Stimulated activated CD4-positive, alpha-beta T cell treated with anti-CD3 and anti-CD28 coated beads, Interleukin-1b, Interleukin-23, amount 100 ng/mL, for 4 hours (primary cell): ENCODE measurements around the gene PGGHG.
"Not testable (repeated sequence)": the region's sequence is repeated elsewhere in the genome, so short reads cannot be mapped to it uniquely, and the experiment has no call there.

Experiments used
- DNase-seq, 2 donors: peaks; one replicate each; pipeline ENCODE4 v3.0.0-alpha.2; 2020; ENCODE audit warnings: low read depth in 2 of 2

The PGGHG gene

DNA sequence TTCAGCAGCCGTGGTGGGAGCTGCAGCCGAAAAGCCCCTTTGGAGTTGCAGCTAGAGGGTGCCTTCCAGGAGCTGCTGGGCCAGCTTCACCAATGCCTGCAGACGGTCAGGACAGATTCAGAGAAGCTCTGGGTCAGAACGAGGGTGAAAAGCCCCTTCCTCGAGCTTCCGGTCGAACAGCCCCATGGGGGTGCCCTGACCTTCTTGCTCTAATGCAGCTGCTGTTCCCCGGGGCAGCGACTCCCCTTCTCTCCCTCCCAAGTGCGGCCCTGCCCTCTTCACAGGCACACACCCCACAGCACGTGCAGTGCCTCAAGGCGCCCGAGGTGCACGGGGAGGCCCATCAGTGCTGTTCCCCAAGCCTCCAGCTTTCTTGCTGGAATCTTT is 41.4 kb downstream of the PGGHG start:
- no peak for DNase-seq

DNA sequence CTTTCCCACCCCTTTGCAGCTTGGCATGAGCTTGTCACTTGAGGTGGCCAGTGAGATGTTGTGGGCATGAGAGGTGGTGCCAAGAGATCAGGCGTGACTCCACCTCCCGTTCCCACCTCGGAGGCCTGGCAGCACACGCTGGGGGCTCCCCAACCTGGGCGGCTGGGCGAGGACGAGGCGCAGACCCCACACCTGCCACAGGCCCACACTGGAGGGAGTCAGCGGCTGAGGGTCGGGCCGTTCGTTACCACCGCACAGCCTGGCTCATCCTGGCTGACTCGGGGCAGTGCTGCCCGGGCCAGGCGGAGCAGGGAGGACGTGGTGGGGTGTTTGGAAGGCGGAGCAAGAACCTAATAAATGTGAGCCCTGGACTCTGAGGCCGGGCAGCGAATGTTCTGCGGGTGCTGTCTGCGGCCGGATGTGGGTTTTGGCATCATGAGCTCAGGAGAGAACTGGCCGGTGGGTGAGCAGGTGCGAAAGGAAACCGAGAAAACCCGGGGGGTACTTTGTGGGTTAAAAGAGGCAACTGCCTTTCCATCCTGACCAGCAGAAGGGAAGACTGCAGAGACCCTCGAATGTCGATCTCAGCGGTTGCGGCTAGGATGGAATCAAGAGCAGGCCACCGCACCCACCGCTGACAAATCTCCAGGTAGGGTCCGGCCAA is 41.9 kb downstream of the PGGHG start:
- DNase-seq, result no peak

DNA sequence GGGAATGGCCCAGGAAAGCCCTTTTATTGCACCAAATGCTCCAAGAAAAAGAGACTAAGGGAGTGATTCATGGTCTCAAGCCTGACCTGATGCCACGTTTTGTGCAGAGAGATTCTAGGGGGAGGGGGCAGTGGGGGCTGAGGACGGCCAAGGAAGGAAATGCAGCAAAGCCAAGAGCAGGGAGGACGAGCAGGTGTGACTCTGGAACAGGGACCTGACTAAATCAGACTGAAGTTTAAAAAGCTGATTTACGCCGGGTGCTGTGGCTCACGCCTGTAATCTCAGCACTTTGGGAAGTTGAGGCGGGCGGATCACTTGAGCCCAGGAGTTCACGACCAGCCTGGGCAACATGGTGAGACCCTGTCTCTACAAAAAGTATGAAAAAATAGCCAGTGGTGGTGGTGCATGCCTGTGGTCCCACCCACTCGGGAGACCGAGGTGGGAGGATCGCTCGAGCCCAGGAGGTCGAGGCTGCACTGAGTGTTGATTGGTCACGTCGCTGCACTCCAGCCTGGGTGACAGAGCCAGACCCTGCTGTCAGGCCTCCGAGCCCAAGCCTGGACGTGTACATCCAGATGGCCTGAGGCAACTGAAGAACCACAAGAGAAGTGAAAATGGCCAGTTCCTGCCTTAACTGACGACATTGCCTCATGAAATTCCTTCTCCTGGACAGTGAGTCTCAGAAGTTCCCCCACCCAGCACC is 42.6 kb downstream of the PGGHG start:
- DNase-seq, result no peak

DNA sequence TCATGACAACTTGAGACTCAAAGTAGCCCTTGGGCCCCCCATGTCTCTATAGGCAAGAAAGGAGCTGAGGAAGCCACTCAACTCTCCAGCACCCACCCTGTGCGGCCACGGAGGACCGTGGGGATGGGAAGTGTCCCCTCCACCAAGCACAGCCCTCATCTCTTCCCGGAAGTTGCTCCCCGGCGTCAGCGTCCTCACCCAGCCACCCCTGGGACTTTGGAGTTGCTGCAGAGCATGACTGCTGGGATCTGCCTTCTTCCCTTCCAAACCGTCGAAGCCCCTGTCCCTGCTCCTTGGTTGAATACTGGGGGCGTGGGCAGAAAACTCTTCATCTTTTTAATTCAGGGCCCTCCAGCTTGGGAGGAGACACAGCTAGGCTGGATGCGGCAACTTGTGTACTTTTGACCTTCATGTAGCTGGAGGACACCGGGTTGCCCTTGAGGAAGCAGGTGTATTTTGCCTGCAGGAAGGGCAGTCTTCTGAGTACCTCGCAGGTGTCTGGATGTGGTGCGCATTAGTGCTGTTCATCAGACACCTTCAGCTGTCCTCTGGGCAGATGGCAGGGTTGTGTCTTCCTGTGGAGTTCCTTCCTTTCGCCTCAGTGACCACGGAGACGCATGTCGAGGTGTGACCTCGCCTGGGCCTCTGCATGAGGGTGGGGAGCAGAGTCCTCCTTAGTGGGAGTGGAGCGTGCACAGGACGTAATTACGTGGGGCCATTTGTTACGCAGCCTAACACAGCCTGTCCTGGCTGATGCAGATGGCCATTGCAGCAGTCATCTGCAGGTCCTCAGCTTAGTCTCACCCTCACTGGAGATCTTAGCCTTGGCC is 43.9 kb downstream of the PGGHG start:
- DNase-seq, result no peak

DNA sequence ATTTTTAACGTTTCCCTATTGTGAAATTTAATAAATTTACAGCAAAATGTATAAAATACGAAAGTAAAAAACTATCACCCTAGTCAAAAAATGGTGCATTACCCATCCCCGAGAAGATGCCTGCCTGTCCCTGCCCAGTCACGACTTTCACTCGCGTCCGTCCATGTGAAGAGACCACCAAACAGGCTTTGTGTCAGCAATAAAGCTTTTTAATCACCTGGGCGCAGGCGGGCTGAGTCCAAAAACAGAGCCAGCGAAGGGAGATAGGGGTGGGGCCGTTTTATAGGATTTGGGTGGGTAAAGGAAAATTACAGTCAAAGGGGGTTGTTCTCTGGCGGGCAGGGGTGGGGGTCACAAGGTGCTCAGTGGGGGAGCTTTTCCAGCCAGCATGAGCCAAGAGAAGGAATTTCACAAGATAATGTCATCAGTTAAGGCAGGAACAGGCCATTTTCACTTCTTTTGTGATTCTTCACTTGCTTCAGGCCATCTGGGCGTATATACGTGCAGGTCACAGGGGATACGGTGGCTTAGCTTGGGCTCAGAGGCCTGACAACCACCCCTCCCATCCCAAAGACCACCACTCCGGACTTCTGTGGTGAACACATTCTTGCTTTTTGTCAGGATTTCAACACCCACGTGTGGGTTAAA is 44.8 kb downstream of the PGGHG start:
- DNase-seq, result not testable (repeated sequence)

DNA sequence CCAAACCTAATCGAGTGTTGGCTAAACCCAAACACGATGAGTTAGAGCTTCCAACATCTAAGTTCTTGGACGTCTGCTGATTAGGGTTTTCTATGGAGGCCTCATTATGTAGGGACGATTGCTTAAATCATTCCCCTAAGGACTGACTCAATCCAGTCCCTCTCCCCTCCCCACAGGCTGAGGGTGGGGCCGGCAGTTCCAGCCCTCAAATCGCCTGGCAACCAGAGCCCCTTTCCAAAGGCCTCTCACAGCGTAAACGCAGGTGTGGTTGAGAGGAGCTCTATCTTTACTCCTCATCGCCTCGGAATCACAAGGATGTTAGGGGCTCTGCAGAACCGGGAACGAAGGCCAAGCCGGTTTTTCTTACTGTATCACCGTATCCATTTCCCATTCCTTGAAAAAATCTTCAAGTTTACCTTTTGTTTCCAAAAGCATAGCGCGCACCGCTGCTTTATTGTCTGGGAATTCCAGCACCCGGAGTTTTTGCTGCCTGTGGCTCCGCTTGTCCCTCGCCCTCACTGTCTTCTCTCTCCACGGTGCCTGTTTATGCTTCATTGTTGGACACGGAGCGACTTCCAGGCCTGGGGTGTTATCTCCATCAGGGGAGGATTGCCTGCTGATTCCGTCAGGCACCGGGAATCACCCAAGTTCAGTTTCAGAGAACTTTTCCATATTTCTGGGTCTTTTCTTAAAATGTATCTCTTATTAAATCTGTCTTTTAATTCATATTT is 45.5 kb downstream of the PGGHG start:
- no peak for DNase-seq

DNA sequence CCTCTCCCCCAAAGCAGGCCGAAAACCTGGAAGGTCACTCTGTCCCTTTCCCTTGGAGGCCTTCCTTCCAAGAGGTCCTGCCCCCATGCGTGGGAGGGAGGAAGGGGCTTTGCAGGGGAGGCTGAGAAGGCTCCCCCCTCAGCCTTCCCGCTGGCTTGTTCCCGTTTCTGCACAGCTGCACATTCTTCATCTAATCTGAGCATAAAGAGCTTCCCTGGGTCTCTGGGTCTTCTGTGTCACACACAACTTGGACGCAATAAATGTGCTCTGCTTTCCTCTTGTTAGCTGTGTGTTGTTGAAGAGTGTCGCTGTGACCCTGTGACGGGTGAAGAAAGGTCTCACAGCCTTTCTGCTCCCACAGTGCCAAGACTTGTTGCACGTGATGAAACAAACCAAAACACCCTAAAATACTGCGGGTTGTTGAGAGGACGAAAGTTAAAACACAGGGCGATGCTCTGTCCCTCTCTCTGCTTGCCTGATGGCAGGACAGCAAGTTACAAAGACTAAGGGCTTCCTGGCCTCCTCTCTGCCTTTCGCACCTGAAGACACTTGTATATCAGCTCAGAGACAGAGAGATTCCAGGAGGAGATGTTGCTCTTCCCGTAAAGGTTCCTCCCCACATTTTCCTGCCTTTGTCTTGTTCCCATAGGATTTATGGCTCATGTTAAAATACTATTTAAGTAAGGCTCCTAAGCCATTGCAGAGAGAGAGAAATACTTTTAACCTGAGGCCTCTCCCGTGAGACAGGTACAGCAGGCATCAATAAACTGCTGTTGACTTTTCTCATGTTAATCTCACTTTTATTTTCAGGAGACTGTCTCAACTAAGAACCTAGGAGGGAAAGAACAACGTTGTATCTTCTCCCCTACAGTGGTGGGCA is 47.1 kb downstream of the PGGHG start:
- no peak for DNase-seq

DNA sequence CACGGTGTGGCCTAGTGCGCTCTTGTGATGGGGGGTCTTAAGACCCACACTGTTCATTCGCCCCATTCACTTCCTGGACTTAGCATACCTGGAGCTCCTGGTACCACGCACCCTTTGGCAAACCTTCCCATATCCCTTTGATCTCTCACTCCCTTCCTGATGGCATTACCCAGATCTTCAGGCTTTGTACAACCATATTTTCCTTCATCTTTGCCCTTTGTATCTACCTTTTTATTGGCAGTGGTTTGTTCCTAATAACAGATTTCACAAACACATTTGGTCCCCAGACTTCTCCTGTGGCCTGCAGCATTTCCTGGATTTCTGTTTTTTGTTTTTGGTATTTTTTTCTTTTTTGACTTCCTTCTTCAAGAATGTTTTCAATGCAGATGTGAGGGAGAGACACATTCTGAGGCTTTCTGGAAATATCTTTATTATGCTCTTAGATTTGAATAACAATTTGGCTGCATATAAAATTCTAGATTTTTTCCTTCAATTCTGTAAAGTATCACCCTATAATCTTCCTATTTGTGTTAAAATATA is 47.8 kb downstream of the PGGHG start:
- DNase-seq, result no peak

DNA sequence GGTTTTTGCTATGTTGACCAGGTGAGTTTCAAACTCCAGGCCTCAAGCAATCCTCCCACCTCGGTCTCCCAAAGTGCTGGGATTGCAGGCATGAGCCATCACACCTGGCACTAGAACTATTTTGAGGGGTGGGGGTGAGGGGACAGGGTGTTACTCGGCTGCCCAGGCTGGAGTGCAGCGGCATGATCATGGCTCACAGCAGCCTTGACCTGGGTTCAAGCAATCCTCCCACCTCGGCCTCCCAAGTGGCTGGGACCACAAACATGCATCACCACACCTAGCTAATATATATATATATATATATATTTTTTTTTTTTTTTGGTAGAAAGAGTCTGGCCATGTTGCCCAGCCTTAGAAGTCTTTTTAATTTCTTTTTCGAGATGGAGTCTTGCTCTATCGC is 48.8 kb downstream of the PGGHG start:
- DNase-seq, result no peak

DNA sequence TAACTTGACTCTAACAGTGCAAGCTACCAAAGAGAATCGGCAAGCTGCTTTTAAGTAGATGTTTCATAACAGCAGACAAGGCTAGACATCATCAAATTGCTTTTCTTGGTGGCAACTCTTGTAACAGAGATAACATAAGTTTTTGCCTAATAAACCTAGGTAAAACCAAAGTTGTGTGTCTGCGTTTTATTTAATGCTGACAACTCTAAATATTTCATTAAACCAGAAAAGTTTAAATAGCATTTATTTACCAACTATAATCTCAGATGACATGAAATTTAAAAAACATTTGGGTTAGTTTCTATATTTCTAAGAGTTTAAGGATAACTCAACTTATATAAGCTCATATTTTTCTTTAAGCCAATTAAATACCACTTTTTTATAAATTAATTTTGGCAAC is 51.0 kb downstream of the PGGHG start:
- no peak for DNase-seq

DNA sequence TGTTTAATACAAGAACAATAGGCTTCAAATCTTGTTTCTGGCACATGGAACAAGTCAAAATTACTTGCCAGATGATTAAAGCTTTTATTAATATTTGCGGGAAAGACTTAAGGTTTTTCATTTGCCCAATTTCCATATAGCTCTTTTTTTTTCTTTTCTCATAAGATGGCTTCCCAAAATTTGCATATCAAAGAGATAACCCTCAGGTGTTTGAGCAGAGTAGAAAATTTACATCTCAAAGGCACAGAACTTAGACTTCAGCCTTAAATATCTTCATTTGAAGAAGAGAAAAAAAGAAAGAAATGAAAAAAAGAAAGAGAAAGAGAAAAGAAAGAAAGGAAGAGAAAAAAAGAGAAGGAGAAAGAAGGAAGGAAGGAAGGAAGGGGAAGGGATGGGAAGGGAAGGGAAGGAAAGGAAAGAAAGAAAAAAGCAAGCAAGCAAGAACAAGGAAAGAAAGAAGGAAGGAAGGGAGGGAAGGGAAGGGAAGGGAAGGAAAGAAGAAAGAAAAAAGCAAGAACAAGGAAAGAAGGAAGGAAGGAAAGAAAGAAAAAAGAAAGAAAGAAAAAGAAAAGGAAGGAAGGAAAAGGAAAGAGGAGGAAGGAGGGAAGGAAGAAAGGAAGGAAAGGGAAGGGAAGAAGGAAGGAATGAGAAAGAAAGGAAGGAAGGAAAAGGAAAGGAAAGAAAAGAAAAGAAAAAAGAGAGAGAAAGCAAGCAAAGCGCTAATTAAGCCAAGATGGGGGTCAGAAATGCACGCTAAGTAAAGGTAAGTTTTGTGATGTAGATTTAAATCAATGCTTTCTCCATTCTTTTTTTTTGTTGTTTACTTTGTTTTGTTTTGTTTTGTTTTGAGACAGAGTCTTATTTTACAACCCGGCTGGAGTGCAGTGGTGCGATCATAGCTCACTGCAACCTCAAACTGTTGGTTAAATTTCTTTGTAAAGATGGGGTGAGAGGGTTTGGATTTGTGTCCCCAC is 51.9 kb downstream of the PGGHG start:
- DNase-seq, result no peak

DNA sequence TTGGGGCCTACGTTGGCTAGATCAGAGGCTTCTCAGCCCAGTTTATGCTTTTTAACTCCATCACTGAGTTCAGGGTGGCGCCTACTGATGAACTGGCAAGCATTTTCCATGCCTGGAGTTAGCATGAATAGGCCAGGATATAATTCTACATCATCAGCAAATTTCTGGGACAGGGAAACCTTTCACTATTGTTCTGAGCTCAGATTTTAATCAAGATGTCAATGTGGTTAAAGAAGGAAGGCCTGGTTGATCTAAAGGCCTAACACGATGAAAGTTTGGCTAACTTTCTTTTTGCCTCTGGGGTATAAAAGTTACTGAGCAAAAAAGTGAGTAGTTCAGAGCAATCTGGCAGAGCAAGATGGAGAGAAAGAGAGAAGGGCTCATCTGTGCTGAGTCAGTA is 53.4 kb downstream of the PGGHG start:
- DNase-seq, result no peak

DNA sequence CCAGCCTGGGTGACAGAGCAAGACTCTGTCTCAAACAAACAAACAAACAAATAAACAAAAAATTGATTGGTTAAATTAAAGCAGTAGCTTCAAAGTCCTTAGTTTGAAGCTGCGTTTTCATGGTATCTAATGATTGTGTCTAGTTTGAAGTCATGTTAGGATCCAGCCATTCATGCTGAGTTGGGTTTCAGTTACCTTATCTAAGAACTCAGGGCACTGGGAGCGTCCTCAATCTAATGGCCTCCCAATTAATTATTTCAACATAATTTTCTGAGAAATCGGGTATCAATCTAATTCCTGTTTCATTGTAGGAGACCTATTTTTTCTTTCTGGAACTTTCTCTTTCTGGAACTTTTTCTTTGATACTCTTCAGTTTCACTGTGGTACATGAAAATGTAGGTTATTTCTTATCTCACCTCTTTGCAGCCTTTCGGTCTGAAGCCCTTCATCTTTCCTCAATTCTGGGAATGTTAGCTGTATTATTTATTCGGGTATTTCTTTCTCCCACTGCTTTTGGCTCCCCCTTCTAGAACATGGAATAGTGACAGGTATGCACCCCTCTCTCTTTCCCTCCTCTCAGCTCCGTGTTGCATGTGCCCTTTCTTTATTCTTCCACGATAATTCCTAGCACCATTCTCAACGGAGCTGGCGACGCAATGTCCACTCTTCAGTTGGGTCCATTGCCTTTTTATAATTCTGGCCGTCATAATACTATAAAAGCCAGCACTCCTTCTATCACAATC is 56.1 kb downstream of the PGGHG start:
- no peak for DNase-seq
